Measurements from ENCODE around the gene GAB2.

DNA sequence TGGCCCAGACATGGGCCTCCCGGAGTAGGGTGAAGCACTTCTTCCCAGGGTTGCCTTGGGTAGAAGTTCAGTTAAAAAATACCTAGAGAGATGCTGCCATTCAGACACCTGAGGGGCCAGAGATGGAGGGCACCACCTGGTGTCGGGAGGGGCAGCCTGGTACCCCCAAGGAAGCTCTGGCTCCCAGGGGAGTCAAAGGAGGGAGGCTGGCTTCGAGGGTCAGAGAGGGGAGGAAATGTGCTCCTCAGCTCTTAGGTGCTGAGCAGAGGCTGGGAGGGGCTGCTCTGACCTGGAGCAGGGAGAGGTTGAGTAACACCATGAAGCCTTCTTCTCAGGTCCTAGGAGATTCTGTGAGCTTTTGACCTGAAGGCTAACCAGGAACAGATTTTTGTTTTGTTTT, 227.8 kb downstream of the GAB2 start:
- TF ChIP-seq POLR2A (IDR thresholded peaks at IDR 0.05) (no peak), CTCF (IDR thresholded peaks at IDR 0.05) (no peak)

Measured in stomach (tissue), 4 donors.